IPS-NIHi11 (cell line): ENCODE results near the gene PAXIP1.

Experiments used
- DNase-seq: peaks from one replicate; pipeline ENCODE4 v3.0.0; 2012; ENCODE audit warnings: mixed read lengths, low spot score

PAXIP1 gene

DNA sequence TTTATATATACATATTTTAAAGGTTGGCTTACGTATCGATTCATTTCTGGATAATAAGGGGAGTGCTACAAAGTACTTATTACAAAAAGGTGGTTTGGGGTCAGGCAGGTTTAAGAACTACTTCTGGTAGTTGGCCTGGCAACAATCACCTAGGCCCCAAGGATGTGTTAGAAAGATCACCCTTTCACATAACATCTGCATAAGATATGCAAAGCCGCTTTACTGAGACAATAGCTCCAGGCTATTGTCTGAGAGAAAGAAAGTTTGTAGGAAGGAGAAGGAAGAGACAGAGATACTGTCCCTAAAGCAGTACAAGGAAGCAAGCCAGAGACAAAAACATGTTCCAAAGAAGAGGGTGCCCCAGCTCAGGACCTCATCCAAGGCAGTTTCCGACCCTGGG is 6.2 kb downstream of the PAXIP1 start:
- DNase-seq = peak; percentile 45

DNA sequence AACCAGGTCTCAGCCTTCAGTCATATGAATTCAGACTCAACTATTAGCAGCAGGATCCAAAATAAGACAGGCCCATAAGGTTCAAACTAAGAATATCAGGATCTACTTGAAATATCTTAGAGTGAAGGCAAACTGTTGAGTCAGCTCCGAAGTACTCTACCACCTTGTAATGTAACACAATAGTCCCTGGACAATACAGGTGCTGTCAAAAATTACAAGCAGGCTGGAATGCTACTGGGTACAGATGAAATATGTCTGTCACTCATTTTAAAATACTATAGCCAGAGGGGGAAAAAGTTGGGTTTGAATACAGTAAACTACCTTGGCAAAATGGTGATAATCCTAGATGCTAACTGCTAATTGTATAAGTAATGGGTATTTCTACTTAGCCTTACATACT is 6.8 kb downstream of the PAXIP1 start:
- no peak for DNase-seq

GRCh38 chr7:154994996-154995395 is 7.9 kb downstream of the PAXIP1 start:
- DNase-seq = no peak

DNA sequence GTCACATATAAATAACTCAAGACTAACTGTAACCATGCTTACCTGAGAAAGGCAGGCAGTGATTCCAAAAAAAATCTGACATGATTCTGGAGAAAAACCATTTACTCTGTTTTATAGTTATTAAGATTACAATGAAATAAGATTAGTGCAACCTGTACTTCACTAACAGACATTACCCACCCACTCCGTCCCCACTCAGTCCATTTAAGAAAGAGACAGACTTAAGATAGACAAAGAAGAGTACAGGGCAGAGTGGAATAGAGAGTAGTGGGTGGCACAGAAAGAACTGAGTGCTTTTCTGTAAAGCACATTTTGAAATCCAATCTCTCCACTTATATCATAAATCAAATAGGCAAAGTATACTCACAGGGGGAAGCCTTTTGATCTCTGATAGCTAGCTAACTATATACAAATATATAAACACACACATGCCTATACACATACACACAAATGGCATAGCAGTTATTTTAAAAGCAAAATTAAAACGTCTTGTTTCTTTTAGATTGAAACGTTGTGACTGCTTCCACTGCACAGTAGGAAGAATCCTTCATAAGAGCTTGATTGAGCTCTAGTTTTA is 11.9 kb downstream of the PAXIP1 start:
- DNase-seq = no peak

- DNase-seq = no peak
These were observed 15.4 kb downstream of the PAXIP1 start for GRCh38 chr7:154987571-154987970.

- no peak for DNase-seq
These were observed 16.6 kb downstream of the PAXIP1 start for GRCh38 chr7:154986200-154986945.

DNA sequence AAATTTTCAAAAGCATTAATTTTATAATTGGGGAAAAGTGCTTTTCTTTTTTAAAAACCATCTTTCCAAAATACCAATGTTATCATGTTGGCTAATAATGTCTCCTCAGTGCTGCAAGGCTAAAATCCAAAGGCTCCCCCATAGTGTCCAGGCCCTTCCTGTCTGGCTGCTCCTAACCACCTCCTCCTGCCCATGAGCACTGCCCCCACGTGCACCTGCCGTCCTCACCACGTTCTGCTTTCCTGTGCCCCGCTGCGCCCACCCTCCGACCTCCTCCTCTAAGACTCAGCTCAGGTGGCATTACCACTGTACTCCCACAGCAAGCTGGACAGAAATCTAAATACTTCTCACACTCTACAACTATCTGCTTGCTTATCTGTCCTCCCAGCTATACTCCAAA is 17.7 kb downstream of the PAXIP1 start:
- no peak for DNase-seq

GRCh38 chr7:154984601-154985188 is 18.2 kb downstream of the PAXIP1 start:
- DNase-seq = no peak

DNA sequence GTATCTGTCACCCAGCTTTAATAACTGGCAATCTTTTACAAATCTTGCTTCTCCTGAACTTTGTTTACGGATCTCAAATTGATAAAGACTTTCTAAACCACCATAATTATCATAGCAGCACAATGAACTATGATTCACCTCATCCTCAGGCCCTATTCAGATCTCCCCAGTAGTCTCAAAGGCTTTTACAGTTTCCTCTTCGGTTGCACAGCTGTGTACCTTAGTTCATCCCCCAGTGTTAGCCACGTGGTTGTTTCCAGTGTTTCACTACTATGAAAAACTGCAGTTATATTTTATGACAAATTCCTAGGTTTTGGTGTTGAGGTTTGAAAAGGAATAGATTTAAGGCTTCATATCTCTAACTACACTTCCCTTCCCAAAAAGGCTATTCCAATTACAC is 24.9 kb downstream of the PAXIP1 start:
- DNase-seq = no peak

DNA sequence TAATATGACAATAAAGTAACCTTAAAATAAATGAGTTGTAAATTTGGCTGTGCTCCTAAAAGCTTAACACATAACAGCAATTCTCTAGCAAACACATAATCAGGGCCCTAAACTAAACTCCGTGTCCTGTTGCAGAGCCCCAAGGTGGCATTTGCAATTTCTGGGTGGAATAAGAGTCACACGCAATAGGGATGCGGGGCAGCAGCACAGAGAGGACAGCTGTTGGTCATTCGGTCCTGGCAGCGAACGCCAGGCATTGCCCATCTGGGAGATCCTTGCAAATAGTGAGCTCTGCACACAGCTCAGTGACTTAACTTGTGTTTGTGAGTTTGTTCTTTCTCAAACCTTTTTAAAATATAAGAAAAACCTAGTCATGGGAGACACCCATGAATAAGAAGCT is 25.7 kb downstream of the PAXIP1 start:
- DNase-seq = no peak

DNA sequence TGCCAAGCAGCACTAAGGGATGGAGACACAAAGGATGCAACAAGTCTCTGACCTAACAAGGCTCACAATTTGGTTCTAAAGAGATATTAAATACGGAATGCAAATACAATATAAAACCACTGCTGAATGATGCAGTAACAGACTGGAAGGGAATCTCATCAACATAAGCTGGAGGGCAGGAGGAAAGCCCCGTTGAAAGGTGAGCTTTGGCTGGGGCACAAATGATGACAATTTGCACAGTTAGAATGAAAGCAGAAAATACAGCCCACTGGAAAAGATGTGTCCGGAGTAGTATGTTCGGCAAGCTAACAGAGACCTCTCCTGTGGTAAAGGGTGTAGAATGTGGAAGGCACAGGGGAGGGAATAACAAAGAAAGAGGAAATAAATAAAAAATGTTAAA is 26.1 kb downstream of the PAXIP1 start:
- DNase-seq = no peak

- no peak for DNase-seq
These were observed 26.9 kb downstream of the PAXIP1 start for GRCh38 chr7:154975984-154976383.

GRCh38 chr7:154973381-154973780 is 29.5 kb downstream of the PAXIP1 start:
- no peak for DNase-seq

DNA sequence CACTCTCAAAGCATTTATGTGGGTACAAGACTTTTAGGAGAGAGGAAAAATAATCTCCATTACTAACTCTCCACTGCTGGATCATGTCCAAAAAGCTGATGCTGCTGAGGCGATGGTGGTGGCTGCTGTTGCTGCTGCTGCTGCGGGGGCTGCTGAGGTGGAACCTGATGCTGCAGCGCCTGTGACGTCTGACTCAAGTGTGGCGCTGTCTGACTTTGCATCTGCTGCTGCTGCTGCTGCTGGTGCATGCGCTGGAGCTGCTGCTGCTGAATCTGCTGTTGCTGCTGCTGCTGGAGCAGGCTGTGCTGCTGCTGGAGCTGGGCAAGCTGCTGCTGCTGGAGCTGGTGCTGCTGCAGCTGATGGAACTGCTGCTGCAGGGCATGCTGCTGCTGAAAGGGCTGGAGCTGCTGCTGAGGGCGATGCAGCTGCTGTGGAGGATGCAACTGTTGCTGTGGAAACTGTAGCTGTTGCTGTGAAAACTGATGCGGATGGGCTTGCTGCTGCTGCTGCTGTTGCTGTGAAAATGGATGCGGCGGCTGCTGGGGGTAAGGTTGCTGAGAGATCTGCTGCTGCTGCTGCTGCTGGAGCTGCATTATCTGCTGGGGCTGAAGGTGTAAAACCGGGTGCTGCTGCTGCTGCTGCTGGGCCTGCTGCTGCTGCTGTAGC is 34.5 kb downstream of the PAXIP1 start:
- no peak for DNase-seq

- no peak for DNase-seq
These were observed 35.4 kb downstream of the PAXIP1 start for GRCh38 chr7:154967401-154967955.

DNA sequence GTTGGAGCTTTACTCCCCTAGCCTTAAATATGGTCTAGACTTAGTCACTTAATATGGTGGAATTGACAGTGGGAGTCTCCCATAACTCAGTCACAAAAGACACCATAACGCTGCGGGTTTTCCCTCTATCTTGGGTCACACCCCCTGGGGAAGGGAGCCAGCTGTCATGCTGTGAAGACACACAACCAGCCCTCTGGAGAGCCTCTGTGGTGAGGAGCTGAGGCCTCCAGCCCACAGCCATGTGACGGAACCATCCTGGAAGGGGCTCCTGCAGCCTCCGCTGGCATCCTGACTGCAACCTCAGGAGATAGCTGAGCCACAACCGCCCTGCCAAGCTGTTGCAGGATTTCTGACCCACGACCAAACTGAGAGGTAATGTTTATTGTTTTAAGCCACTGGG is 37.9 kb downstream of the PAXIP1 start:
- no peak for DNase-seq

GRCh38 chr7:154960063-154960790 is 42.7 kb downstream of the PAXIP1 start:
- DNase-seq = no peak

DNA sequence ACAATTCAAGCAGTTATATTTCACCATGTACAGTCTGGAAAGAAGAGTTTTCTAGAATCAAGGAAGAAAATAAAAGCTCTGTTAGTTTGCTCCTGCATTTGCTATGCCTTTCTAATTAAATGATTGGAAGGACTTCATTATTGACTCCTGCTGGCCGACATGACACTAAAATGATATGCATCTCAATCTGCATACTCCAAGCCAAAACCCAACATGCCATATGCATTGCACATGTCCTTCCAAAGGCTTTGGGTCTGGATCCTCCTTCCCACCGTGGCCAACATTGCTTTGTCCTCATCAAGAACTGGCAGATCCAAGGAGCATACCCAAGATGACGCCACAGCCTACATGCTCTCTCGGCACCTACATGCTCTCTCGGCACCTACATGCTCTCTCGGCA is 46.5 kb downstream of the PAXIP1 start:
- DNase-seq = no peak

GRCh38 chr7:154953006-154953684 is 49.8 kb downstream of the PAXIP1 start:
- DNase-seq = peak; percentile 70

DNA sequence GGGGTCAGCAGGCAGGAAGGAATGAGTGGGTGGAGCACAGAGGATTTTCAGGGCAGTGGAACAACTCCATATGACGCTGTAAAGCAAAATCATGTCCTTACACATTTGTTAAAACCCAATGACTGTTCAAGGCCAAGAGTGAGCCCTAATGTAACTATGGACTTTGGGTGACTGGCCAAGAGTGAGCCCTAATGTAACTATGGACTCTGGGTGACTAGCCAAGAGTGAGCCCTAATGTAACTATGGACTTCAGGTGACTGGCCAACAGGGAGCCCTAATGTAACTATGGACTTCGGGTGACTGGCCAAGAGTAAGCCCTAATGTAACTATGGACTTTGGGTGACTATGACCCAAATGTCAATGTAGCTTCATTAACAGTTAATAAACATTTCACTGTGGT is 52.0 kb downstream of the PAXIP1 start:
- DNase-seq = no peak

- peak; percentile 23 for DNase-seq
These were observed 55.3 kb downstream of the PAXIP1 start for GRCh38 chr7:154947604-154948003.

DNA sequence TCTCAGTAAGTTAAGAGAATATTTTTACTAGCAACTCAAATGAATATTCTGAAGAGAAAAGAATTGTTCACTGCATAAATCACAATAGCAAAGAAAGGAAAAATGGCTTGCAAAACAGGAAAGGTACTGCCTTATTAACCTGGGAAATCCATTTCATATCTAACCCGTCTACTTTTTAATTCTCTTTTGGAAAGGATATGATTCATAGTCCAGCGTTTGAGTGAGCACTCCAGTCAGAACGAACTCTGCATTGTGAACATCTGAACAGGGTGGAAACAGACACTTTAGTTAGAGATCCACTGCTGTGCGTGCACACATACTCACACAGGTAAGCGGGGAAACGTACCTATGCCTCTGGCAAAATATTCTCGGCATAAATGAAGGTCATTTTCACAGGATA is 56.8 kb downstream of the PAXIP1 start:
- DNase-seq = no peak
